HEK293T (cell line): ENCODE results near the gene ST8SIA2.

Experiments used
- CTBP1 ChIP-seq: fragments of 450-650 bp; IDR thresholded peaks from 2 replicates; pipeline ENCODE4 v1.6.1; 2016; ENCODE audit warnings: borderline replicate concordance
- ELF4 ChIP-seq: fragments of 450-650 bp; IDR thresholded peaks from 2 replicates; pipeline ENCODE4 v1.6.1; 2017; ENCODE audit warnings: antibody characterized with exemption
- SUZ12 ChIP-seq: fragments of 450-650 bp; IDR thresholded peaks from 2 replicates; pipeline ENCODE4 v1.6.1; 2016; ENCODE audit warnings: mild to moderate bottlenecking

- TF ChIP-seq SUZ12 (no peak), CTBP1 (no peak), ELF4 (no peak)
Observed at GRCh38 chr15:92385096-92385495, 8.6 kb upstream of the ST8SIA2 start.
